ENCODE data around the gene SERAC1.

SERAC1 gene

GRCh38 chr6:158158748-158159147 lies 9.3 kb downstream of the SERAC1 start:
- no CpG with 5 or more reads among the region's 2 CpGs for WGBS, 2 donors (ENCODE audit: extremely low coverage in 2 of 2, insufficient read length in 2 of 2, insufficient replicate concordance in 1 of 2)

DNA sequence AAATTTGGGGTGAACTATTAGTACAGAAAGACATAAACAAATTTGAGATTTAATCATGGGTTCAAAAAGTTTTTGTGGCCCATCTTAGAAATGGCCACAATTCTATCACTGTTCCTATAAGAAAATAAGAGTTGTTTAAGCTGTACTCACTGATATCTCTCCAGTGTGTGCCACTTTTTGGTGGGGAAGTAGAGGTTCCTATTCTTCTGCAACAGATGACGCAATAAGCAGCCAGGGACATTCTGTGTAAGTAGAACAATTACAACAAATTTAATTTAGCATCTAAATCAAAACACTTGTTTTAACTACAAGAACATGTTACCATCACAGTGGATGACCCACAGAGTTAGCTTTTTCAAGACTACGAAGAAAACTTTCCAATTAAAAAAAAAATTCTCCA lies 9.9 kb downstream of the SERAC1 start:
- no peak overlapping the region for H3K9ac ChIP-seq (ENCODE audit: low read depth, low read length, poor library complexity)
- no peak overlapping the region for H3K4ac ChIP-seq (ENCODE audit: low read length)
- no peaks in the 10 kb centered on the region for H3K9me3 ChIP-seq (replicated peaks in 1 of 2; ENCODE audit: control insufficient read depth in 2 of 2, insufficient read depth in 1 of 2, low read depth in 1 of 2, low read length in 2 of 2)
- WGBS, 2 donors (ENCODE audit: extremely low coverage in 2 of 2, insufficient read length in 2 of 2, insufficient replicate concordance in 1 of 2): no CpG with 5 or more reads among the region's 2 CpGs
- H3K27ac ChIP-seq (replicated peaks; ENCODE audit: low read length): no peak overlapping the region
- no peak overlapping the region for H2BK12ac ChIP-seq (ENCODE audit: low read length)
- H3K27me3 ChIP-seq (ENCODE audit: control insufficient read depth in 3 of 3, insufficient read depth in 3 of 3, low read depth in 1 of 3, low read length in 3 of 3): no peaks in the 10 kb centered on the region
- no peak overlapping the region for H2BK5ac ChIP-seq (ENCODE audit: low read length)
- H3K4me2 ChIP-seq (ENCODE audit: insufficient read depth, low read length, poor library complexity, severe bottlenecking): no peak overlapping the region
- H3K4me1 ChIP-seq (ENCODE audit: control insufficient read depth in 2 of 2, insufficient read depth in 1 of 2, low read depth in 1 of 2, low read length in 2 of 2): peaks cover 0 to 3% of the 10 kb centered on the region in 2 donors
- no peak overlapping the region for H2AK5ac ChIP-seq (ENCODE audit: low read depth, low read length)
- H3K4me3 ChIP-seq (ENCODE audit: low read length in 2 of 2): no peak overlapping the region
- no peak overlapping the region for H2BK120ac ChIP-seq (ENCODE audit: low read depth, low read length)
- H3K79me1 ChIP-seq (ENCODE audit: low read depth, low read length): no peaks in the 10 kb centered on the region
- DNase-seq (ENCODE audit: low spot score): no peak
- no peak overlapping the region for H4K8ac ChIP-seq (ENCODE audit: low read depth, low read length)
- no peak overlapping the region for H3K14ac ChIP-seq (ENCODE audit: low read length)
- H3K36me3 ChIP-seq (replicated peaks in 1 of 2; ENCODE audit: control insufficient read depth in 2 of 2, insufficient read depth in 2 of 2, low read length in 2 of 2): peaks cover 0 to 35% of the 10 kb centered on the region in 2 donors
- no peak overlapping the region for H2BK15ac ChIP-seq (ENCODE audit: low read length)
- H3K18ac ChIP-seq (ENCODE audit: low read length): no peak overlapping the region
- no peak overlapping the region for H2AFZ ChIP-seq (ENCODE audit: low read length)
- H3K23ac ChIP-seq (ENCODE audit: low read depth, low read length, poor library complexity): no peak overlapping the region
- no peak overlapping the region for H4K91ac ChIP-seq (ENCODE audit: low read depth, low read length, poor library complexity)

More at GRCh38 chr6:158158748-158159147, 9.3 kb downstream of the SERAC1 start:
- DNase-seq (ENCODE audit: low spot score): no peak
- Histone ChIP-seq H2BK5ac (ENCODE audit: low read length) (no peak overlapping the region), H3K27ac (replicated peaks; ENCODE audit: low read length) (no peak overlapping the region), H3K23ac (ENCODE audit: low read depth, low read length, poor library complexity) (no peak overlapping the region), H3K4me1 (ENCODE audit: control insufficient read depth in 2 of 2, insufficient read depth in 1 of 2, low read depth in 1 of 2, low read length in 2 of 2) (peaks cover 0 to 3% of the 10 kb centered on the region in 2 donors), H4K91ac (ENCODE audit: low read depth, low read length, poor library complexity) (no peak overlapping the region), H3K4ac (ENCODE audit: low read length) (no peak overlapping the region), H3K9ac (ENCODE audit: low read depth, low read length, poor library complexity) (no peak overlapping the region), H2AK5ac (ENCODE audit: low read depth, low read length) (no peak overlapping the region), H2AFZ (ENCODE audit: low read length) (no peak overlapping the region), H3K9me3 (replicated peaks in 1 of 2; ENCODE audit: control insufficient read depth in 2 of 2, insufficient read depth in 1 of 2, low read depth in 1 of 2, low read length in 2 of 2) (no peaks in the 10 kb centered on the region), H4K8ac (ENCODE audit: low read depth, low read length) (no peak overlapping the region), H2BK15ac (ENCODE audit: low read length) (no peak overlapping the region), H2BK12ac (ENCODE audit: low read length) (no peak overlapping the region), H3K27me3 (ENCODE audit: control insufficient read depth in 3 of 3, insufficient read depth in 3 of 3, low read depth in 1 of 3, low read length in 3 of 3) (no peaks in the 10 kb centered on the region), H3K14ac (ENCODE audit: low read length) (no peak overlapping the region), H2BK120ac (ENCODE audit: low read depth, low read length) (no peak overlapping the region), H3K4me2 (ENCODE audit: insufficient read depth, low read length, poor library complexity, severe bottlenecking) (no peak overlapping the region), H3K4me3 (ENCODE audit: low read length in 2 of 2) (no peak overlapping the region), H3K79me1 (ENCODE audit: low read depth, low read length) (no peaks in the 10 kb centered on the region), H3K36me3 (replicated peaks in 1 of 2; ENCODE audit: control insufficient read depth in 2 of 2, insufficient read depth in 2 of 2, low read length in 2 of 2) (peaks cover 0 to 31% of the 10 kb centered on the region in 2 donors), H3K18ac (ENCODE audit: low read length) (no peak overlapping the region)

GRCh38 chr6:158157064-158157764 lies 10.8 kb downstream of the SERAC1 start:
- H2BK5ac ChIP-seq (ENCODE audit: low read length): no peak overlapping the region
- no peak overlapping the region for H3K23ac ChIP-seq (ENCODE audit: low read depth, low read length, poor library complexity)
- H3K27me3 ChIP-seq (ENCODE audit: control insufficient read depth in 3 of 3, insufficient read depth in 3 of 3, low read depth in 1 of 3, low read length in 3 of 3): peaks cover 0 to 2% (median 0%) of the 10 kb centered on the region in 3 experiments
- no peak overlapping the region for H3K9ac ChIP-seq (ENCODE audit: low read depth, low read length, poor library complexity)
- H4K8ac ChIP-seq (ENCODE audit: low read depth, low read length): no peak overlapping the region
- no peak overlapping the region for H2BK12ac ChIP-seq (ENCODE audit: low read length)
- H3K14ac ChIP-seq (ENCODE audit: low read length): no peak overlapping the region
- no peaks in the 10 kb centered on the region for H3K9me3 ChIP-seq (replicated peaks in 1 of 2; ENCODE audit: control insufficient read depth in 2 of 2, insufficient read depth in 1 of 2, low read depth in 1 of 2, low read length in 2 of 2)
- peaks cover 1 to 41% of the 10 kb centered on the region in 2 donors for H3K36me3 ChIP-seq (replicated peaks in 1 of 2; ENCODE audit: control insufficient read depth in 2 of 2, insufficient read depth in 2 of 2, low read length in 2 of 2)
- no peak overlapping the region for H2AK5ac ChIP-seq (ENCODE audit: low read depth, low read length)
- no CpG with 5 or more reads among the region's 5 CpGs for WGBS, 2 donors (ENCODE audit: extremely low coverage in 2 of 2, insufficient read length in 2 of 2, insufficient replicate concordance in 1 of 2)
- DNase-seq (ENCODE audit: low spot score): no peak
- no peak overlapping the region for H2BK120ac ChIP-seq (ENCODE audit: low read depth, low read length)
- no peak overlapping the region for H2AFZ ChIP-seq (ENCODE audit: low read length)
- H3K79me1 ChIP-seq (ENCODE audit: low read depth, low read length): no peaks in the 10 kb centered on the region
- no peak overlapping the region for H3K4ac ChIP-seq (ENCODE audit: low read length)
- H3K4me3 ChIP-seq (ENCODE audit: low read length in 2 of 2): no peak overlapping the region
- H3K4me1 ChIP-seq (ENCODE audit: control insufficient read depth in 2 of 2, insufficient read depth in 1 of 2, low read depth in 1 of 2, low read length in 2 of 2): peaks cover 0 to 3% of the 10 kb centered on the region in 2 donors
- no peak overlapping the region for H3K18ac ChIP-seq (ENCODE audit: low read length)
- H4K91ac ChIP-seq (ENCODE audit: low read depth, low read length, poor library complexity): no peak overlapping the region
- no peak overlapping the region for H3K4me2 ChIP-seq (ENCODE audit: insufficient read depth, low read length, poor library complexity, severe bottlenecking)
- H2BK15ac ChIP-seq (ENCODE audit: low read length): no peak overlapping the region
- no peak overlapping the region for H3K27ac ChIP-seq (replicated peaks; ENCODE audit: low read length)

- Histone ChIP-seq H3K14ac (ENCODE audit: low read length) (no peak overlapping the region), H2BK120ac (ENCODE audit: low read depth, low read length) (no peak overlapping the region), H3K9ac (ENCODE audit: low read depth, low read length, poor library complexity) (no peak overlapping the region), H2BK12ac (ENCODE audit: low read length) (no peak overlapping the region), H3K27me3 (ENCODE audit: control insufficient read depth in 3 of 3, insufficient read depth in 3 of 3, low read depth in 1 of 3, low read length in 3 of 3) (peaks cover 0 to 2% (median 0%) of the 10 kb centered on the region in 3 experiments), H3K4me2 (ENCODE audit: insufficient read depth, low read length, poor library complexity, severe bottlenecking) (no peak overlapping the region), H4K91ac (ENCODE audit: low read depth, low read length, poor library complexity) (no peak overlapping the region), H3K36me3 (replicated peaks in 1 of 2; ENCODE audit: control insufficient read depth in 2 of 2, insufficient read depth in 2 of 2, low read length in 2 of 2) (peaks cover 1 to 52% of the 10 kb centered on the region in 2 donors), H3K23ac (ENCODE audit: low read depth, low read length, poor library complexity) (no peak overlapping the region), H2BK5ac (ENCODE audit: low read length) (no peak overlapping the region), H4K8ac (ENCODE audit: low read depth, low read length) (no peak overlapping the region), H2AFZ (ENCODE audit: low read length) (no peak overlapping the region), H3K9me3 (replicated peaks in 1 of 2; ENCODE audit: control insufficient read depth in 2 of 2, insufficient read depth in 1 of 2, low read depth in 1 of 2, low read length in 2 of 2) (no peaks in the 10 kb centered on the region), H3K79me1 (ENCODE audit: low read depth, low read length) (no peaks in the 10 kb centered on the region), H3K27ac (replicated peaks; ENCODE audit: low read length) (no peak overlapping the region), H3K4me1 (ENCODE audit: control insufficient read depth in 2 of 2, insufficient read depth in 1 of 2, low read depth in 1 of 2, low read length in 2 of 2) (no peaks in the 10 kb centered on the region), H3K4me3 (ENCODE audit: low read length in 2 of 2) (no peak overlapping the region), H2AK5ac (ENCODE audit: low read depth, low read length) (no peak overlapping the region), H2BK15ac (ENCODE audit: low read length) (no peak overlapping the region), H3K18ac (ENCODE audit: low read length) (no peak overlapping the region), H3K4ac (ENCODE audit: low read length) (no peak overlapping the region)
- no CpG with 5 or more reads among the region's 8 CpGs for WGBS, 2 donors (ENCODE audit: extremely low coverage in 2 of 2, insufficient read length in 2 of 2, insufficient replicate concordance in 1 of 2)
- DNase-seq (ENCODE audit: low spot score): no peak
Measured at GRCh38 chr6:158154816-158155215, 13.2 kb downstream of the SERAC1 start.
